HG03064 (cell line): Measurements from ENCODE around the gene MEA1.
A peak's percentile ranks its signal among the peaks of the same experiment; 100 is the strongest.

ENCODE experiments used
- ATAC-seq: cut with Tn5 transposase; IDR thresholded peaks from one replicate; pipeline ENCODE4 v1.9.1; 2021; ENCODE audit warnings: low read depth; ENCODE audit not compliant: unreplicated experiment

Gene MEA1

GRCh38 chr6:43040542-43041257 lies 27.0 kb upstream of the MEA1 start:
- no peak for ATAC-seq

DNA sequence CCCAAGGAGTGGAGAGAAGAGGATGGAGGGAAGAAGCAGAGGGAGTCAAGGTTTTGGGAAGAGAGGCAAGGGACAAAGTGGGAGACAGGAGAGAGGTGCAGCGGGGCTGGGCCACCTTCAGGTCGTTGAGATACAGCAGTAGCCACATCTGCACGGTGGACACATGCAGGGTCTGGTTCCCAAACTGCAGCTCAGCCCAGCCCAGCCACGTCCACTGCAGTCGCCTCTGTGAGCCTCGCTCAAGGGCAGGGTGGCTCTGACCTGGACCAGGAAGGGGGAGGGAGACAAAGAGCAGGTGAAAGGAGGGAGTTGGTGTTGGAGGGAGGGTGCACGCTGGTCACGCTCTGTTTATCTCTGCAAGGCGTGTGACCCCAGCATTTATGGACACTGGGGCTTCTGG lies 25.0 kb upstream of the MEA1 start:
- no peak for ATAC-seq

DNA sequence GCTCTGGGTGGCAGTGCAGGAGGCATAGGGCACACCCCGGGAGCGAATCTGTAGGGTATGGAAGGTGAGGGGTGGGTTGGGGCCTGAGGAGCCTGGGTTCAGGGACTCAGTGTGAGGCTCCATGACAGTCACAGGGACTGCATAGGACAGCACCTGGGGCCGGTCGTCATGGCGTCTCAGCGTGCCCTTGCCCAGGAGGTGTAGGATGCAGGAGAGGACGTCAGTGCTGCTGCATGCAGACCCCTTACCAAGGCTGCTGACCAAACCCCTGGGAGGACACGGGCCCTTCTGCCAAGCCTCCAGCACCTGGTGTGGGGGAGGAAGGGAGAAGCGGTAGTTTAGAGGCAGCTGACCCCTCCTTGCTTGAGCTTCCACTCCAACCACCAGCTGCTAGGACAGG lies 24.0 kb upstream of the MEA1 start:
- no peak for ATAC-seq

DNA sequence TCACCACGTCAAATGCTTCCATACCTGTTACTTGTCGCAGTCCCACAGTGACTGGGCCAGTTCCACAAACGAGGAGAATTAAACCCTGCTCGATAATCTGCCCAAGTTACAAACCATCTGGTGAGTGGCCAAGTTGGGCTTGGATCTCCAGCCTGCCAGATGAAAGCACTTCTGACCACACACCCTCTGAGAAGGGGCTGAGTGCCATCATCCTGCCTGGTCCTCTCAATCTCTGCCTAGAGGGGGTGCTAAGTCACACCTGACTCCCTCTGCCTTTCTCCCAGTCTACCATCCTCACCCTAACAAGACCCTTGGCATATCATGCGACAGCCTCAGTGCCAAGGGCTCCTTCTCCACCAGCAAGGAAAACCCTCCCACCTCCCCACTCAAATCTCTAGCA lies 23.5 kb upstream of the MEA1 start:
- no peak for ATAC-seq

- no peak for ATAC-seq
Observed at GRCh38 chr6:43036712-43037111, 23.0 kb upstream of the MEA1 start.

DNA sequence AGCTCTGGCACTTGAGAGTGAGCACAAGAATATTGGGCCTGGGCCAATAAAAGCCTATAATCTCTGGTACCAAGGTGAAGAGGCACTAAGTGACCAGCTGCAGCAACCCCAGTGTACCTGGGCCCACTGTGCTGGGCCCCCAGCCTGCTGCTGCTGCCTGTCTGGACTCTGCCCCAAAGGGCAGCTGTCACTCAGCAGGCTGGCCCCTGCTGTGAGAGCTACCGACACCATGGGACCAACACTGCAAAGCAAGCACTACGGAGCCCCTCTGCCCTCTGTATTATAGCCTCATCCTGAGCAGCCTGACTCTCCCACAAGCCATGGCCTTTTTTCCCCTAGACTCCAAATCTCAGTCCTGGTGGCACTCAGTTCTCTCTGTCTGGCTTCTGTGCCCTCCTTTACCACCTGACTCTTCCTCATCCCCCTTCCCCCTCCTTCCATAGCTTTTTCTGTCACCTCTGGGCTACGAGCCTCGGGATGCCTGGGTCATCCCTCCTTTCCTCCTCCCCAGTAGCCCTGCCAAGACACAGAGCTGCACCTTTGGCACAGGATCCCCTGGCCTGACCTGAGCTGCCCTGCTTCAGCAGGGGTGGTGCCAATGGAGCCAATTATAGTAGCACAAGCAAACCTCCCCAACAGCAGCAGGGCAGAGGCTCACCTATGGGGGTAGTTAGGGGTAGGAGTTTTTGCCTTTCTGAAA lies 21.9 kb upstream of the MEA1 start:
- no peak for ATAC-seq

- no peak for ATAC-seq
Observed at GRCh38 chr6:43034190-43034525, 20.4 kb upstream of the MEA1 start.

- ATAC-seq = no peak
Observed at GRCh38 chr6:43033496-43034189, 19.9 kb upstream of the MEA1 start.

DNA sequence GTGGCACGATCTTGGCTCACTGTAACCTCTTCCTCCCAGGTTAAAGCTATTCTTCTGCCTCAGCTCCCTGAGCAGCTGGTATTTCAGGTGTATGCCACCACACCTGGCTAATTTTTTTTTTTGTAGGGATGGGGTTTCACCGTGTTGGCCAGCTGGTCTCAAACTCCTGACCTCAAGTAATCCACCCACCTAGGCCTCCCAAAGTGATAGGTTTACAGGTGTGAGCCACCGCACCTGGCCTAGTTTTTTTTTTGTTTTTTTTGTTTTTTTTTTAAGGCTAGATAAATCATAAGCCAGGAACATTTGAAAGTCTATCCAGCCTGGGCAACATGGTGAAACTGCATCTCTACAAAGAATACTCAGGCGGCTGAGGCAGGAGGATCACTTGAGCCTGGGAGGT lies 18.6 kb upstream of the MEA1 start:
- no peak for ATAC-seq

DNA sequence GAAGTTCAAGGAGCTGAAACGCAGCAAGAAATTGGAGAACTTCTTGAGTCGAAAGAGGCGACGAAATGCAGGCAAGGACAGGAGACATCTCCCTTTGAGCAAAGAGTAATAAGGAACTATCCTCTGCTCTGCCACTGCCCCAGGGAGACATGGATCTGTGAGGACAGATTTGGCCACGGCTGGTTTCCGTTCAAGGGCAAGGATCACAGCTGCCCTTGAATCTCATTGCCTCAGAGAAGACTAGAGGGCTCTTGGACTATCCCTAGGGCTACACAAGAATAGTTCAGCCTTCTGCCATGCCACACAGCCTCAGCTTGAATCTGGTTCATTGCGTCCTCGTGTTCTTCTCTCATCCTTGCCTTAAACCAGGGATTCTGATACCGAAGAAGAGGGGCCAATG lies 15.4 kb upstream of the MEA1 start:
- ATAC-seq = no peak

GRCh38 chr6:43026365-43026764 lies 12.6 kb upstream of the MEA1 start:
- ATAC-seq = no peak

DNA sequence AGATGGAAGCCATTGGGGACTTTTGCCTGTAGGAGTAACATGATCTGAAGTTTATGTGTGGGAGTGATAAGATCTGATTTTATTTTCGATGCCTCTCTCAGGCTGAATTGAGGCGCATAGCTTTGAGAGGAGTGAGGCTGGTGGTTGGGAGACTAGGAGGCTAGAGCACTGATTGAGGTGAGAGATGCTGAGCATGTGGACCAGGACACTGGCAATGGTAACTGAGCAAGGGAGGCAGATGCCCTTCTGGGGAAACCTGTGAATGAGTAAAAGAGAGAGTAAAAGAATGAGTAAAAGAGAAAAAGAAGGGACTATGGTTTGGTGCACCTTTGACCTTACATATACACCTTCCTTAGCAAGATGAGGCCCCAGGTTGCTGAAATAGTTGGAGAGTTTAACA lies 10.7 kb upstream of the MEA1 start:
- ATAC-seq = no peak

- ATAC-seq = peak; percentile 64
Observed at GRCh38 chr6:43021270-43022047, 7.7 kb upstream of the MEA1 start, which contains the start of gene RRP36. Gene RRP36 (plus strand): TSS chr6:43021623. CDS start chr6:43021655, 32 bp downstream.

DNA sequence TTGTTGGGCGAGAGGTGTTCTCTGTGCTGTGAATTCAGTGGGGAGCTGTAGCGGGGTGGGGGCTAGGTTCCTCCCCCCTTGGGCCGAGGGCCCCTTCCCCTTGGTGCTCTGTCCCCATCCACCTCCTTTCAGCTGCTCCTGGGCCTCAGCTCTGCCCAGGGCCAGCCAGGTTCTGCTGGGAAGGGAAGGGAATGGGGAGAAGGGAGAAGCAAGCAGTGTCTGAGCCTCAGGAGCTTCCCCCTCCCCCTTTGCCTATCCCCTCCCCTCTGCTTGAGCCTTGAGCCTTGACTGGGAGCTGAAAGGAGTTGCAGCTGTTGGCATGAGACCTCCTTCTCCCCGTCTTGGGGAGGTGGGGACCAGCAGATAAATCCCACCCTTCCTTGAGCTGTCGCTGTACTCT lies 7.1 kb upstream of the MEA1 start:
- ATAC-seq = no peak

DNA sequence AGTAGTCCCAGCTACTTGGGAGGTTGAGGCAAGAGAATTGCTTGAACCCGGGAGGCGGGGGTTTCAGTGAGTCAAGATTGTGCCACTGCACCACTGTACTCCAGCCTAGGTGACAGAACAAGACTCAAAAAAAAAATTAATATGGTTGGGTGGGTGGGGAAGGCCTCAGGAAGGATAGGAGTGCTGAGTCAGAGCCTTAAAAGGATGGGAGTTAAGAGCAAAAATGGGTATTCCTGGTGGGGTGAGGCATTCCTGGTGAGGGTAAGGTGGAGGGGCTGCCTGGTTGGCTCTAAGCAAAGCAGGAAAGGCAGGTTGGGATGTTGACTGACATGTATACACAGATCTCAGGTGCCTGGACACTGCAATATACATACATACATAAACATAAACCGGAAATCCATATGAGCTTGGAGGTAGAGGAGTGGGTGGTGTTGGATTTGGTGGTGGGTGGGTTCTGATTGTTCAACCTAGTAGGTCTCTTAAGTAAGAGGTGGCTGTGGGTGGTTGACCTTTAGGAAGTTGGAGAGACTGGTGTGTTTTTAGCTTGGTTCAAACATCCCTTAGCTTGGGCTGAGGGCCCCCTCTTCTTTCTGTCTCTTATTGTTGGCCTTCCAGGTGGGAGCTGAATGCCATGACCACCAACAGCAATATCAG lies 6.4 kb upstream of the MEA1 start:
- ATAC-seq = no peak

GRCh38 chr6:43019152-43019551 lies 5.4 kb upstream of the MEA1 start:
- ATAC-seq = no peak

- ATAC-seq = no peak
Observed at GRCh38 chr6:43016943-43017334, 3.2 kb upstream of the MEA1 start.

DNA sequence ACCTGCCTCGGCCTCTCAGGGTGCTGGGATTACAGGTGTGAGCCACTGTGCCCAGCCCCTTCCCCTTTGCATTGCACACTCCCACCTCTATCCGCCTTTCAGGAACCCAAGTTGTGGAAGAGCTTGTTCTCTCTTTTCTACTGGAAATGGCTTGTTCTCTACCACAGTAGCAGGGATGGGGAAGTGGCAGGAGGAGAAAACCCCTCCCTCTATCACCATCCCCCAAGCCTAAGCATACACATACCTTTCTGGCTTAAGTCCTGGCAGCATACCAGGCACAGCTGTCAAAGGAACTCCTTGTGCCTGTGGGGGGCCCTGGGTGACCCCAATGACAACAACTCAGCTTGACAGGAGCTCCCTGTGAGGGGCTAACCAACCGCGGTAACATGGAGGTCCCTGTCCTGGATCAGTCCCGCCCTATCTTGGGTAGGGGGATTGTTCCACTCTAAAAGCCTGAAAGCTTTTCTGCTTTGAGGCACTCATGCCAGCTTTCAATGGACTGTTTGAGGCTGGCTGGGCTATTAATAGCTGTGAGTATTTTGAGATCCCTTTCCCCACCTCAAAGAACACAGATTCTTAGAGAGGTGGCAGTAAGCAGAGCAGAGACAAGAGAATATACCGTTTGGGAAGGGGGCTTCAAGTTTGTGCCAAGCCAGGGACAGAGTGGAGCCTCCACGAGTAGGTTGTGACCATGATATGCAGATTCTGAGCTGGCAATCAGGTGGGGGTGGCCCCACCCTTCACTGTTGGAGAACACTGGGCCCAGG lies 2.6 kb upstream of the MEA1 start:
- ATAC-seq = no peak

DNA sequence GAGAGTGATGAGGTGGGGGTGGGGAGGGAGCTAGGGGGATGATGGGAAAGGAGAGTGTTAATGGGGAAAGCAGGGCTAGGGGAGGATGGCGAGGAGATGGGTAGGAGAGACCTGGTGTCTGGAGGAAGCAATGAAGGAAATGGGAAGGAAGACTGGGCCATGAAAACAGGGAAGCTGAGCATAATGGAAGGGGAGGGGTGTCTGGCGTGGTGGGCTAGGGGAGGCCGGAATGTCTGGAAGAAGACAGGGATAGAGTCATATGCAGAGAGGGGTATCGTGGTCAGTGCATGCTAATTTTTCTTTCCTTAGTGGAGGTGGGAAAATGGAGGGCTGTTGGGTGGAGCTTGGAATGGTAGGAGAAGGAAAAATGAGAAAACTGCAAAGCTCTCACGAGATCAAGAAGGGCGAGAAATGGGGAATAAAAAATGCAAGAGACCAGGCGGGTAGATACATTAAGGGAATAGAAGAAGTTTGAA lies 726 bp upstream of the MEA1 start:
- no peak for ATAC-seq
